ENCODE measurements around the gene UBTD1.

Gene UBTD1

DNA sequence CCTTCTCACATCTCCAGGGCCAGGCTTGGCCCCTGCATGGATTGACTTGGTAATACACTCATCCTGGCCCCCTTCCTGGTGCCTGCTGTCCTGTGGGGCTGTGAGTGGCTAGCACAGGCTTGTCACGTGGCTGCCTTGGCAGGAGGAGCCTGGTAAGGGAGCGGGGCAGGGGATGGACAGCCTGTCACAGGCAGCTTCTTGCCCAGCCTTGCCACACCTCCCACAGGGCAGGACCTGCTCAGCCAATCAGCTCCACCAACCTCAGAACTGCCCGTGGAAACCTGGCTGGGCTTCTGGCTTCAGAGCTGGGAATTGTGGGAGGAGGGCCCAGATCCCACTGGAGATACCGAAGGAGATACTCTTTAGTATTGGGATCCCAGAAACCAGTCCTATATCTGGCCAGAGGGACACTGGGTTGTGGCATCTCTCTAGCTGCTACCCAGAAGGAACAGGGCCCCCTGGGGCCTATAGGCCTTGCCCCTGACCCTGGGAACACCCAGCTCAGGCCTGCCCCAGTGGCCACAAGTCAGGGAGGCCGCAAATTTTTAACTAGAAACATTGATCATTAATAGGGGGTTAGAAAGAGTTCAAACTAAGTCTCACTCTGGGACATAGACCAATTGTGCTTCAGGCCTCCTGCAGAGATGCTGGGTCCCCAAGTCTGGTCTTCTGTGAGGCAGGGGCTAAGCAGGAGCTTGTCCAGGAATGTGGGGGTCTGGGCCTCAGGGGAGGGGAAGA, 85.5 kb downstream of the UBTD1 start, which contains the start of gene HOGA1:
Gene HOGA1 (plus strand): TSS at position 330 of the 738 bp plus-strand sequence. CDS start 315 bp downstream, at position 645.
- TF ChIP-seq, protein P1, sequence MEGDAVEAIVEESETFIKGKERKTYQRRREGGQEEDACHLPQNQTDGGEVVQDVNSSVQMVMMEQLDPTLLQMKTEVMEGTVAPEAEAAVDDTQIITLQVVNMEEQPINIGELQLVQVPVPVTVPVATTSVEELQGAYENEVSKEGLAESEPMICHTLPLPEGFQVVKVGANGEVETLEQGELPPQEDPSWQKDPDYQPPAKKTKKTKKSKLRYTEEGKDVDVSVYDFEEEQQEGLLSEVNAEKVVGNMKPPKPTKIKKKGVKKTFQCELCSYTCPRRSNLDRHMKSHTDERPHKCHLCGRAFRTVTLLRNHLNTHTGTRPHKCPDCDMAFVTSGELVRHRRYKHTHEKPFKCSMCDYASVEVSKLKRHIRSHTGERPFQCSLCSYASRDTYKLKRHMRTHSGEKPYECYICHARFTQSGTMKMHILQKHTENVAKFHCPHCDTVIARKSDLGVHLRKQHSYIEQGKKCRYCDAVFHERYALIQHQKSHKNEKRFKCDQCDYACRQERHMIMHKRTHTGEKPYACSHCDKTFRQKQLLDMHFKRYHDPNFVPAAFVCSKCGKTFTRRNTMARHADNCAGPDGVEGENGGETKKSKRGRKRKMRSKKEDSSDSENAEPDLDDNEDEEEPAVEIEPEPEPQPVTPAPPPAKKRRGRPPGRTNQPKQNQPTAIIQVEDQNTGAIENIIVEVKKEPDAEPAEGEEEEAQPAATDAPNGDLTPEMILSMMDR (IDR thresholded peaks at IDR 0.05; ENCODE audit: insufficient read depth, low read length, poor library complexity, severe bottlenecking) = no peak
- no peak for DNase-seq (ENCODE audit: extremely low read depth, insufficient read length)
- H3K4me3 ChIP-seq (replicated peaks; ENCODE audit: low read depth, low read length) = no peak within 1 kb of the TSS
- no peaks in the 10 kb centered on the region for H3K36me3 ChIP-seq (ENCODE audit: control insufficient read depth, insufficient read depth, low read length)
- no peaks in the 10 kb centered on the region for H3K27me3 ChIP-seq (replicated peaks; ENCODE audit: control insufficient read depth, insufficient read depth, low read length)

DNA sequence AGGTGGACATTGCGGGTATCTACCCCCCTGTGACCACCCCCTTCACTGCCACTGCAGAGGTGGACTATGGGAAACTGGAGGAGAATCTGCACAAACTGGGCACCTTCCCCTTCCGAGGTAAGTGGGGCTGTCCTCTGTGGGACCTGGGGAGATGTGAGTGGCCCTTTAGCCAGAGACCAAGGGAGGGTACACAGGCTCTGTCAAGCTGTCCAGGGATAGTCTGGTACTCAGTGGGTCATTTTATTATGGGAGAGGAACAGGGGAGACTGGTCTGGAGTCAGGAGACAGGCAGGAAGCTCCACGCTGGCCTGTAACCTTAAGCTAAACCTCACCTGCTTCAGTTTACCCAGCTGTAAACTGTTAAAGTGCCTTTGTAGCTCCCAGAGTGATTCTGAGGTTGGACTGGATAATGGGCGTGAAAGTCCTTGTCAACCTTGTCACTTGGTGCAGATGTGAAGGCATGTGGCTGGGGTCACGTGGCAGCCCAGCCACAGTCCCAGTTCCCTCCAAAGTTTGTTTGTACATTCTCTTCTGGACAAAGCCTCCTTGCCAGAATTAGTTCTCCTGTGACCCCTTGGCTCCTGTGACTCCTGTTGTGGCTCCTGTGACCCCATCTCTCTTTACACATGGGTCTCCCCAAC, 86.2 kb downstream of the UBTD1 start:
- Histone ChIP-seq H3K4me3 (replicated peaks; ENCODE audit: low read depth, low read length) (no peak overlapping the region), H3K36me3 (ENCODE audit: control insufficient read depth, insufficient read depth, low read length) (no peaks in the 10 kb centered on the region), H3K27me3 (replicated peaks; ENCODE audit: control insufficient read depth, insufficient read depth, low read length) (no peaks in the 10 kb centered on the region)
- no peak for DNase-seq (ENCODE audit: extremely low read depth, insufficient read length)
- TF ChIP-seq, protein P1 (IDR thresholded peaks at IDR 0.05; ENCODE audit: insufficient read depth, low read length, poor library complexity, severe bottlenecking) = no peak

DNA sequence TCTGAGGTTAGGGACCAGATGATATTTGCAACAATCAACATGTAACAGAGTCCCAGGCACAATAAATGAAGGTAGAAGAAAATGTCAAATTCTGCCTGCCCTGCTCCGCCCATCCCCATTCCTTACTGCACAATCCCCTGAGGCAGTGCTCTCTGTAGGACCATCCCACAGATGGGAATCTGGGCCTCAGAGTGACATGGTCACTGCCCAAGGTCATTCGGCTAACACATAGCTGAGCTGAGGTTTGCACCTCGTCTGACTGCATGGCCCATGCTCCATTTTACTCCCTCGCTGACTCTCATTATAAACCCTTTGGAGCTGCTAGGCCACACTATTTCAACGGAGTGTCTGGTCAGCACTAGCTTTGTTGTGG, 86.7 kb downstream of the UBTD1 start:
- DNase-seq (ENCODE audit: extremely low read depth, insufficient read length) = no peak
- Histone ChIP-seq H3K36me3 (ENCODE audit: control insufficient read depth, insufficient read depth, low read length) (no peaks in the 10 kb centered on the region), H3K4me3 (replicated peaks; ENCODE audit: low read depth, low read length) (no peak overlapping the region), H3K27me3 (replicated peaks; ENCODE audit: control insufficient read depth, insufficient read depth, low read length) (no peaks in the 10 kb centered on the region)
- TF ChIP-seq, protein P1 (IDR thresholded peaks at IDR 0.05; ENCODE audit: insufficient read depth, low read length, poor library complexity, severe bottlenecking) = no peak

DNA sequence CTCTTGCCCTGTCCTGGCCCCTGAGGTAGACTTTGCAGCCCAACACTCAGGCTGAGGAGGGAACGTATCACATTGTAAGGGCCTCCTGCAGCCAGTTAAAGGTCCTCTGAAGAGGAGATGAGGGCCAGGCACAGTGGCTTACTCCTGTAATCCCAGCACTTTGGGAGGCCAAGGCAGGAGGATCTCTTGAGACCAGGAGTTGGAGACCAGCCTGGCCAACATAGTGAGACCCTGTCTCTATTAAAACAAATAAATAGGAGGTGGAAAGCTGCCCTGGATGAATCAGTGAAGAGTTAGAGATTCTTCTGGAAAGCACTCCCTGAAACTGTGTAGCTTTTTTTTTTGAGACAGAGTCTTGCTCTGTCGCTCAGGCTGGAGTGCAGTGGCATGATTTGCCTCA, 88.5 kb downstream of the UBTD1 start:
- Histone ChIP-seq H3K4me3 (replicated peaks; ENCODE audit: low read depth, low read length) (no peak overlapping the region), H3K36me3 (ENCODE audit: control insufficient read depth, insufficient read depth, low read length) (no peaks in the 10 kb centered on the region), H3K27me3 (replicated peaks; ENCODE audit: control insufficient read depth, insufficient read depth, low read length) (no peaks in the 10 kb centered on the region)
- TF ChIP-seq, protein P1 (IDR thresholded peaks at IDR 0.05; ENCODE audit: insufficient read depth, low read length, poor library complexity, severe bottlenecking) = no peak
- no peak for DNase-seq (ENCODE audit: extremely low read depth, insufficient read length)

DNA sequence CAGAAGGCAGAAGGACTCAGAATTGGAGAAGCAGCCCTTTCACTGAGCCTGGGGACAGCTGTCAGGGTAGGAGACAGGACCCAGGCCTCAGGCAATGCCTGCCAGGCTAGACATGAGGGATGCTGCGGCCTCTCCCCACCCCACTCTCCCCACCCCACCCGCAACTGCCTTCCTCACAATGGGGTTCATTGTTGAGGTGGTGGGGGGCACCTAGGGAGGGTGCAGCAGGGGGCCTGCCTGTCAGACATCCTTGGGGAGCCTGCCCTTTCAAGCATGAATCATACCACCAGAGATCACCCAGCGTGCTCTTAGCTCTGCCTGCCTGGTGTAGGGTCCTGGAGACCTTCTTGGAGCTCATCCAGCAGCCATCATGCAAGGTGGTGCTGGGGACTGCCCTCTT, 90.8 kb downstream of the UBTD1 start, which contains the start of gene C10orf62:
Gene C10orf62 (plus strand): TSS at position 243 of the 400 bp plus-strand sequence. CDS start 177 bp downstream, outside the sequence.
- no peak for DNase-seq (ENCODE audit: extremely low read depth, insufficient read length)
- TF ChIP-seq, protein P1 (IDR thresholded peaks at IDR 0.05; ENCODE audit: insufficient read depth, low read length, poor library complexity, severe bottlenecking) = no peak
- H3K36me3 ChIP-seq (ENCODE audit: control insufficient read depth, insufficient read depth, low read length) = no peaks in the 10 kb centered on the region

More for the DNA sequence above, 90.8 kb downstream of the UBTD1 start, which contains the start of gene C10orf62:
- Histone ChIP-seq H3K27me3 (replicated peaks; ENCODE audit: control insufficient read depth, insufficient read depth, low read length) (no peaks in the 10 kb centered on the region), H3K4me3 (replicated peaks; ENCODE audit: low read depth, low read length) (no peak within 1 kb of the TSS)
